MCF 10A (cell line): ENCODE results near the gene PRR5. TPM values are rescaled to one million over a fixed set of nuclear protein-coding genes. Genes with fewer than 3 reads are reported as not detected.
"Not testable (repeated sequence)": the region's sequence is repeated elsewhere in the genome, so short reads cannot be mapped to it uniquely, and the experiment has no call there.

ENCODE experiments used
- Bru-seq: library from RNA; stranded (reverse); fragments of 400-500 nt; gene quantifications from one replicate; lab custom pipeline; 2021; lab: Mats Ljungman, UMichigan
- BruChase-seq, 2 experiments: library from RNA; stranded (reverse); fragments of 400-500 nt; gene quantifications; one replicate each; lab custom pipeline; 2021; lab: Mats Ljungman, UMichigan
- BruUV-seq: library from RNA; stranded (reverse); fragments of 400-500 nt; replicated peaks from 2 replicates; lab custom pipeline; 2021; lab: Mats Ljungman, UMichigan
- CTCF ChIA-PET: fragments of 300-600 bp; sonication (Branson Sonifier 250); formaldehyde crosslinking; extraction: SDS; loops from one replicate; lab custom pipeline; 2021; ENCODE audit warnings: antibody characterized with exemption, inconsistent platforms; lab: Yijun Ruan, JAX
- POLR2A ChIA-PET: fragments of 300-600, 350-650 bp; sonication (Branson Sonifier 250); formaldehyde crosslinking; extraction: SDS; loops from one replicate; lab custom pipeline; 2020; ENCODE audit warnings: antibody characterized with exemption, inconsistent platforms; lab: Yijun Ruan, JAX
- DNase-seq: peaks from one replicate; pipeline ENCODE4 v3.0.0-alpha.2; 2018; ENCODE audit not compliant: unreplicated experiment
- H3K27ac Mint-ChIP-seq: one replicate; pipeline ENCODE4 v1.8.0; 2022; ENCODE audit warnings: mild to moderate bottlenecking, low read depth, mixed read lengths; ENCODE audit not compliant: unreplicated experiment
- H3K27me3 Mint-ChIP-seq: one replicate; pipeline ENCODE4 v1.8.0; 2022; ENCODE audit warnings: mixed read lengths; ENCODE audit not compliant: insufficient read depth, unreplicated experiment
- H3K36me3 Mint-ChIP-seq: one replicate; pipeline ENCODE4 v1.8.0; 2022; ENCODE audit warnings: mild to moderate bottlenecking, moderate library complexity, mixed read lengths; ENCODE audit not compliant: insufficient read depth, unreplicated experiment
- H3K4me1 Mint-ChIP-seq: one replicate; pipeline ENCODE4 v1.8.0; 2022; ENCODE audit warnings: mixed read lengths; ENCODE audit not compliant: insufficient read depth, unreplicated experiment
- H3K4me3 Mint-ChIP-seq: one replicate; pipeline ENCODE4 v1.8.0; 2022; ENCODE audit warnings: mild to moderate bottlenecking, moderate library complexity, mixed read lengths; ENCODE audit not compliant: unreplicated experiment
- H3K9me3 Mint-ChIP-seq: one replicate; pipeline ENCODE4 v1.8.0; 2022; ENCODE audit warnings: mixed read lengths; ENCODE audit not compliant: unreplicated experiment
- intact Hi-C: fragments of 100-400 bp; cut with micrococcal nuclease; formaldehyde crosslinking; loops from 2 replicates; pipeline ENCODE4 v1.14.1; 2022
- long read RNA-seq: library from polyadenylated mRNA; stranded (forward); transcript quantifications from one replicate; pipeline ENCODE4 v2.0.0, GENCODE V29; 2022
- total RNA-seq: library from RNA; stranded (reverse); gene quantifications from 2 replicates; pipeline ENCODE4 v1.2.3, GENCODE V29; 2022
- TF ChIP-seq, protein P1 (sequence below): fragments of 200-600 bp; IDR thresholded peaks from one replicate; pipeline ENCODE4 v1.8.0; 2022; ENCODE audit warnings: antibody characterized with exemption, mild to moderate bottlenecking; ENCODE audit not compliant: unreplicated experiment

PRR5 gene, protein sequence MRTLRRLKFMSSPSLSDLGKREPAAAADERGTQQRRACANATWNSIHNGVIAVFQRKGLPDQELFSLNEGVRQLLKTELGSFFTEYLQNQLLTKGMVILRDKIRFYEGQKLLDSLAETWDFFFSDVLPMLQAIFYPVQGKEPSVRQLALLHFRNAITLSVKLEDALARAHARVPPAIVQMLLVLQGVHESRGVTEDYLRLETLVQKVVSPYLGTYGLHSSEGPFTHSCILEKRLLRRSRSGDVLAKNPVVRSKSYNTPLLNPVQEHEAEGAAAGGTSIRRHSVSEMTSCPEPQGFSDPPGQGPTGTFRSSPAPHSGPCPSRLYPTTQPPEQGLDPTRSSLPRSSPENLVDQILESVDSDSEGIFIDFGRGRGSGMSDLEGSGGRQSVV
- 7.9 and 11.0 TPM in 2 replicates for total RNA-seq
- percentile 15 among the genes with signal in this experiment for Bru-seq, nascent RNA
- BruChase-seq, experiment 1, labeled RNA remaining after a 6-hour chase: percentile 21 among the genes with signal in this experiment
- BruChase-seq, experiment 2, labeled RNA remaining after a 2-hour chase: percentile 16 among the genes with signal in this experiment
- long read RNA-seq, transcript PRR5-202 (8 exons, 1,878 nt): major isoform, 24 of 35 reads
- long read RNA-seq, partial matches to known transcripts: 0 of 35 reads
- long read RNA-seq, other reads (novel, unspliced or antisense): 4 of 35 reads

DNA sequence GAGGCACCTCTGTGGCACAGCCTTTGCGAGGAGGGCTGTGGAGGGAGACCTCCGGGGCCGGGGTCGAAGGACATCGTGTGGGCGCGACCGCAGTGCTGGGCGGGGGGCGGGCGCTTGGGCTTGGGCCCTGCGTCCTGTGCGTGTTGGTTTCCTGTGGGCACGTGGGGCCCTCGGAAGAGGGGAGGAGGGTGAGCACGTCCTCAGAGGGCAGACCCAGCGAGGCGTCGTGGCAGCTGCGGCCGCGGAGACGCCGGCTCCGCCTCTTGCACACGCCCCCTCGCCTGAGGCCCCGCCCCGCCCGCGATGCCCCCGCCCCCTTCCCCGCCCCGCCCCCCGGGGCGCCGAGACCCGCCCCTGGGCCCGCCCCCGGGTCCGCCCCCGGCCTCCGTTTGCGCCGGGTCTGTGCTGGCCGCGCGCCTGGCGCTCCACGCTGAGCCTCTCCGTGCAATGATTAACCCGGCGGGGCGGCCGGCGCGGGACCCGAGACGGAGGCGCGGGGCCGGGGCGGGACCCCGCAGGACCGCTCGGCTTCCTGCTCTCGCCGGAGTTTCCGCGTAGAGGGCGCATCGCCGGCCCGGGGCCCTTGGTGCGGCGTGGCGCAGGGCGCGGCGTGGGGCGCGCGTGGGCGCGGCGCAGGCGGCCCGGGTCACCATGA is at the start of gene PRR5:
PRR5 (plus strand) TSS at position 381 of the 655 bp plus-strand sequence; CDS start at position 652, 271 bp downstream.
- no TSS peak for BruUV-seq
- Mint-ChIP-seq H3K9me3 (no peaks in the 10 kb centered on the region), H3K27me3 (no peaks in the 10 kb centered on the region), H3K27ac (no peak within 1 kb of the TSS), H3K4me1 (no peaks in the 10 kb centered on the region), H3K36me3 (no peaks in the 10 kb centered on the region), H3K4me3 (peak within 1 kb of the TSS; percentile 73)
- CTCF ChIA-PET: no interaction called here
- TF ChIP-seq, protein P1, sequence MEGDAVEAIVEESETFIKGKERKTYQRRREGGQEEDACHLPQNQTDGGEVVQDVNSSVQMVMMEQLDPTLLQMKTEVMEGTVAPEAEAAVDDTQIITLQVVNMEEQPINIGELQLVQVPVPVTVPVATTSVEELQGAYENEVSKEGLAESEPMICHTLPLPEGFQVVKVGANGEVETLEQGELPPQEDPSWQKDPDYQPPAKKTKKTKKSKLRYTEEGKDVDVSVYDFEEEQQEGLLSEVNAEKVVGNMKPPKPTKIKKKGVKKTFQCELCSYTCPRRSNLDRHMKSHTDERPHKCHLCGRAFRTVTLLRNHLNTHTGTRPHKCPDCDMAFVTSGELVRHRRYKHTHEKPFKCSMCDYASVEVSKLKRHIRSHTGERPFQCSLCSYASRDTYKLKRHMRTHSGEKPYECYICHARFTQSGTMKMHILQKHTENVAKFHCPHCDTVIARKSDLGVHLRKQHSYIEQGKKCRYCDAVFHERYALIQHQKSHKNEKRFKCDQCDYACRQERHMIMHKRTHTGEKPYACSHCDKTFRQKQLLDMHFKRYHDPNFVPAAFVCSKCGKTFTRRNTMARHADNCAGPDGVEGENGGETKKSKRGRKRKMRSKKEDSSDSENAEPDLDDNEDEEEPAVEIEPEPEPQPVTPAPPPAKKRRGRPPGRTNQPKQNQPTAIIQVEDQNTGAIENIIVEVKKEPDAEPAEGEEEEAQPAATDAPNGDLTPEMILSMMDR: no peak
- peak; percentile 47 for DNase-seq
- POLR2A ChIA-PET: no interaction called here
- intact Hi-C loops: no loop called here

DNA sequence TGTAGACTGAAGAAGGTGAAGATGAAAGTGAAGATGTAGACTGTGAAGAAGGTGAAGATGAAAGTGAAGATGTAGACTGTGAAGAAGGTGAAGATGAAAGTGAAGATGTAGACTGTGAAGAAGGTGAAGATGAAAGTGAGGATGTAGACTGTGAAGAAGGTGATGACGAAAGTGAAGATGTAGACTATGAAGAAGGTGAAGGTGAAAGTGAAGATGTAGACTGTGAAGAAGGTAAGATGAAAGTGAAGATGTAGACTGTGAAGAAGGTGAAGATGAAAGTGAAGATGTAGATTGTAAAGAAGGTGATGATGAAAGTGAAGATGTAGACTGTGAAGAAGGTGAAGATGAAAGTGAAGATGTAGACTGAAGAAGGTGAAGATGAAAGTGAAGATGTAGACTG is 49.1 kb upstream of the PRR5 start:
- H3K36me3 Mint-ChIP-seq, intact Hi-C loops, POLR2A ChIA-PET, H3K4me1 Mint-ChIP-seq, DNase-seq, BruUV-seq, H3K9me3 Mint-ChIP-seq, H3K27ac Mint-ChIP-seq, H3K4me3 Mint-ChIP-seq, CTCF ChIA-PET: not testable (repeated sequence)
- peaks cover 19% of the 10 kb centered on the region for H3K27me3 Mint-ChIP-seq

DNA sequence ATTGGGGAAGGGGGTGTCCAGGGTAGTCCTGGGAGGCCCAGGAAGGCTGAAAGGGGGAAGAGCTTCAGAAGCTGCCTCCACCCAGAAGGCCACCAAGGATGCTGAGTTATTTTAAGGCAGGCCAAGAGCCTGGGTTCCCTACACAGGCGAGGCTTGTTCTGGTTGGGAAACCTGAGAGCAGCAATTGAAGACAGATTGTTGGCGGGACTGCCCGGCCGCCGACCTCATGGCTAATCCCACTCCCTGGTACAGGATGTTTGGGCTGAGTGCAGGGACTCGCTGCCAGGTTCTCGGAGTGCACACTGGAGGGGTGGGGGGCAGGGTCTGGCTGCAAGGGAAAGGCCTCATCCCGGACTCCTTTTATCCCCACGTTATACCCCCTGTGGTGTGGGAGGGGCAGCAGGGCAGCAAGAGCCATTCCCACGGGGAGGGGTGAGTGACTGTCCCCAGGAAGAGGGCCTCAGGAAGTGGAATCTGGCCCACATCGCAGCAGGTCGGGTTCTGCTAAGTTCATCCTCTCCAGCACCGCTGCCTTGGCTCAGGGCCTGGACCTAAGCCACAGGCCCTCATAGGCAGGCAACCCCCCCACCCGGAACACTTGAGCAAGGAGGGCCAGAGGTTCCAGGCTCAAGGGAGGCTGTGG is 43.6 kb upstream of the PRR5 start:
- Mint-ChIP-seq H3K4me1 (no peaks in the 10 kb centered on the region), H3K36me3 (no peaks in the 10 kb centered on the region), H3K27ac (no peak overlapping the region), H3K9me3 (no peaks in the 10 kb centered on the region), H3K27me3 (peaks cover 21% of the 10 kb centered on the region), H3K4me3 (no peak overlapping the region)
- no peak for DNase-seq
- BruUV-seq: no TSS peak
- intact Hi-C loops: no loop called here
- TF ChIP-seq, protein P1: no peak
- ChIA-PET CTCF (interaction anchor here (0.6 to 0.9 kb wide), 2 partner anchors 33 to 626 kb away, joined by 3 read pairs; no protein-coding TSS in a partner anchor), POLR2A (no interaction called here)

DNA sequence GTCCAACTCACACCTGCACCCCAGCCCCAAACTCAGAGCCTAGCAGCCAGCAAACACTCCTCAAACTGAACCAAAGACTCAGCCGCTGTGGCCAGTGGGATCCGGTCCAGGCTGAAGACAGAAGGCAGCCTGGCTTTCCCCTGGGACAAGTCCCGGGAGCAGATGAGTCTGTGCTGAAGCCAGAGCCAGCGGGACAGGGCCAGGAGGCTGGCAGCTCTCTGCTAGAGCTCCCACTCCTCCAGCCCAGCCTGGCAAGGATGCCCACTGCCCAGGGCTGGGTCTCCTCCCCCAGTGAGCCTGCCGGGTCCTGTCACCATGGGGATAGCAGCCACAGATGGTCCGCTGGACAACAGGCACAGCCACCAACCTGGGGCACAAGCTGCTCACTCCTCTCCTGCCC is 42.9 kb upstream of the PRR5 start:
- intact Hi-C loops: no loop called here
- TF ChIP-seq, protein P1: no peak
- no TSS peak for BruUV-seq
- H3K36me3 Mint-ChIP-seq: no peaks in the 10 kb centered on the region
- H3K27me3 Mint-ChIP-seq: peaks cover 21% of the 10 kb centered on the region
- no peak overlapping the region for H3K4me3 Mint-ChIP-seq
- no peaks in the 10 kb centered on the region for H3K9me3 Mint-ChIP-seq
- H3K27ac Mint-ChIP-seq: no peak overlapping the region
- ChIA-PET POLR2A (no interaction called here), CTCF (no interaction called here)
- DNase-seq: no peak
- H3K4me1 Mint-ChIP-seq: no peaks in the 10 kb centered on the region
